GM10248 (cell line): ENCODE data around the gene TXNRD2.
A peak's percentile ranks its signal among the peaks of the same experiment; 100 is the strongest.

Experiments used
- CTCF ChIA-PET: fragments of 300-600 bp; sonication (Branson Sonifier 250); formaldehyde crosslinking; extraction: SDS; loops from one replicate; lab custom pipeline; 2021; ENCODE audit warnings: antibody characterized with exemption; lab: Yijun Ruan, JAX
- POLR2A ChIA-PET: fragments of 350-650 bp; sonication (Branson Sonifier 250); formaldehyde crosslinking; extraction: SDS; loops from one replicate; lab custom pipeline; 2020; ENCODE audit warnings: antibody characterized with exemption; lab: Yijun Ruan, JAX
- DNase-seq: peaks from one replicate; pipeline ENCODE4 v3.0.0; 2012; ENCODE audit errors: extremely low spot score
- CTCF ChIP-seq: IDR thresholded peaks from 2 replicates; pipeline ENCODE4 v1.5.1; 2012; ENCODE audit warnings: mild to moderate bottlenecking, low read depth; ENCODE audit errors: extremely low read depth, missing control alignments, control extremely low read depth

TXNRD2 gene

DNA sequence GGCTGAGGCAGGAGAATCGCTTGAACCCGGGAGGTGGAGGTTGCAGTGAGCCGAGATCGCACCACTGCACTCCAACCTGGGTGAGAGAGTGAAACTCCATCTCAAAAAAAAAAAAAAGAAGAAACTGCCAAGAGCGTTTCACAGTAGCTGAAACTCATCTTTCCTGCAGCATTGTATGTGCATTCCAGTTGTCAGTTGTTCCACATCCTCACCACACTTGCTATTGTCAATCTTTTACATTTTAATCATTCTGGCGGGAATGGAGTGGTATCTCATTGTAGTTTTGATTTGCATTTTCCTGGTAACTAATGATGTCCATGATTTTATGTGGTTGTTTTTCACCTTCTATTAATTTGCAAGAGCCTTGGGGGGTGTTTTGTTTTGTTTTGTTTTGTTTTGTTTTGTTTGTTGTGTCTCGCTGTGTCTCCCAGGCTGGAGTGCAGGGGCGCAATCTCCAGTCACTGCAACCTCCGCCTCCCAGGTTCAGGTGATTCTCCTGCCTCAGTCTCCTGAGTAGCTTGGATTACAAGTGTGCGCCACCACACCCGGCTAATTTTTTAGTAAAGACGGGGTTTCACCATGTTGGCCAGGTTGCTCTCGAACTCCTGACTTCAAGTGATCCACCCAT lies 78.9 kb downstream of the TXNRD2 start:
- CTCF ChIA-PET: interaction anchor here (1.0 kb wide), 1 partner anchor 24 kb away, joined by 3 read pairs; no protein-coding TSS in a partner anchor
- DNase-seq: no peak
- POLR2A ChIA-PET: no interaction called here
- no peak for TF ChIP-seq CTCF

DNA sequence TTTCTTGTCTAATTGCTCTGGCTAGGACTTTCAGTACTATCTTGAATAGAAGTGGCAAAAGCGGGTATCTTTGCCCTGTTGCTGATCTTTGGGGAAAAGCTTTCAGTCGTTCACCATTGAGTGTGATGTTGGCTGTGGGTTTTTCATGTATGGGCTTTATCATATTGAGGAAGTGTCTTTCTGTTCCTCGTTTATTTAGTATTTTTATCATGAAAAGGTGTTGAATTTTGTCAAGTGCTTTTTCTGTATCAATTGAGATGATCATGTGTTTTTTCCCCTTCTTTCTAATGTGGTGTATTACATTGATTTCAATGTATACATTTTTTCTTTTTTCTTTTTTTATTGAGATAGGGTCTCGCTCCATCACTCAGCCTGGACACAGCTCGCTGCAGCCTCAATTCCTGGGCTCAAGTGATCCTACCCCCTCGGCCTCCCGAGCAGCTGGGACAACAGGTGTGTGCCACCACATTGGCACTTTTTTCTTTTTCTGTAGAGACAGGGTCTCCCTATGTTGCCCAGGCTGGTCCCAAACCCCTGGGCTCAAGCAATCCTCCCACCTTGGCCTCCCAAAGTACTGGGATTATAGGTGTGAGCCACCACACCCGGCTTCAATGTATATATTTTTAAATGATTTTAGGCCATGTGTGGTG lies 81.6 kb downstream of the TXNRD2 start:
- ChIA-PET POLR2A (no interaction called here), CTCF (interaction anchor here (1.0 to 1.7 kb wide), 3 partner anchors 11 to 129 kb away, joined by 3 to 4 read pairs (median 4); no protein-coding TSS in a partner anchor)
- no peak for TF ChIP-seq CTCF
- no peak for DNase-seq

DNA sequence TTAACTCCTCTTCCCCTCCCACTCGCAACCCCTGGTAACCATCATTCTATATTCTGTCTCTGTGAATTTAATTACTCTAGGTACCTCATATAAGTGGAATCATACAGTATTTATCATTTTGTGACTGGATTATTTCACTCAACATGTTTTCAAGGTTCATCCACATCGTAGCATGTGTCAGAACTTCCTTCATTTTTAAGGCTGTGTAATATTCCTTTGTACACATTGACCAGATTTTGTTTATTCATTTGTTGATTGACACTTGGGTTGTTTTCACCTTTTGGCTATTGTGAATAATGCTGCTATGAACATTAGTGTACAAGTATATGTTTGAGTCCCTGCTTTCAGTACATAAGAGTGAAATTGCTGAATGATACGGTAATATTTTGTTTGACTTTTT lies 84.2 kb downstream of the TXNRD2 start:
- TF ChIP-seq CTCF: no peak
- CTCF ChIA-PET: no interaction called here
- POLR2A ChIA-PET: no interaction called here
- DNase-seq: no peak

DNA sequence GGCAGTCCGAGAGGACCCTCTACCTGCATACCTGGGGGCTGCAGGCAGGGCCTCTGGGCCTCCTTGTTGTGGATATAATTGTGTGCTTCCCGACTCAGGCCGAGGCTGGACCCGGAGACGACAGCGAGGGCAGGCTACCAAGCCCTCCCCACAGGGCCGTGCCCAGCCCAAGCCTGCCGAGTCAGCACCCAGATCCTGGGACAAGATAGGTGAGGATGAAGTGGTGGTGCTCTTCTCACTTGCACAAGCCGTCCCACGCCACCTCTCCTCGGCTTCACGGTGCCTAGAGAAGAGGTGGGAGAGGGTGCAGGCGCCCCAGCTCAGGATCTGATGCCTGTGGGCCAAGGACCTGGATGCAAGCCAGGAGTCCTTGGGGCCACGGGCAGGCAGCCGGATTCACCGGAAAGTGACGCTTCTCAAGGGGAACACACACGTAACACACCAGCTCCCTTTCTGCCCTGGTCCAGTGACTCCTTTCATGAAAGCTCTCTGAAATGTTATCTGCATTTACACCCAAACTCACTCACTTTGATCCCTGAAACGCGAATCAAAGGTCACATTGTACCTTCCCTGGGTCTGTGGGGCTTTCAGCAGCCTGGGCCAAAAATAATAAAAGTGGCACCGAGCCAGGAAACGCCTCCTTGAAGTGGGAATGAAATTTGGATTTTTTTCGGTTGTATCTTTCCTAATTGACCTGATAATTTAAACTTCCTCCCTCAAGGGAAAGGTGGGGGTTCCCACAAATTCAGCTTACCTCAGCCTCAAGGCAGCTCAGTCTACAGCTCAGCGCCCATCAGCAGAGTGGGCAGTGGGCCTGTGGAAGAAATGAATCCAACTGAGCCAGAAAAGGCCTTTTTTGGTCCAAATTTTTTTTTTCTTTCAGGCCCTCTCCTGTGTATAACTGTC lies 85.9 kb downstream of the TXNRD2 start:
- DNase-seq: peak; percentile 65
- no peak for TF ChIP-seq CTCF
- ChIA-PET CTCF (interaction anchor here (0.6 to 1.8 kb wide), 9 partner anchors 9 to 125 kb away, joined by 3 to 6 read pairs (median 4); no protein-coding TSS in a partner anchor), POLR2A (interaction anchor here (0.6 kb wide), 1 partner anchor 98 kb away, joined by 3 read pairs; no protein-coding TSS in a partner anchor)

- peak; percentile 98 for DNase-seq
- ChIA-PET CTCF (interaction anchor here (0.6 to 1.8 kb wide), 9 partner anchors 10 to 124 kb away, joined by 3 to 6 read pairs (median 4); no protein-coding TSS in a partner anchor), POLR2A (no interaction called here)
- TF ChIP-seq CTCF: peak; percentile 34
Measured at GRCh38 chr22:19854778-19855503, 86.7 kb downstream of the TXNRD2 start, which contains the start of the genes GNB1L and RTL10. Gene GNB1L (minus strand): TSS chr22:19854874. CDS start chr22:19821355, 33,519 bp downstream. Gene RTL10 (minus strand): TSS chr22:19854874. CDS start chr22:19852261, 2,613 bp downstream.
